ENCODE measurements around the gene CREBL2.
"Not testable (repeated sequence)": the region's sequence is repeated elsewhere in the genome, so short reads cannot be mapped to it uniquely, and the experiment has no call there.

DNA sequence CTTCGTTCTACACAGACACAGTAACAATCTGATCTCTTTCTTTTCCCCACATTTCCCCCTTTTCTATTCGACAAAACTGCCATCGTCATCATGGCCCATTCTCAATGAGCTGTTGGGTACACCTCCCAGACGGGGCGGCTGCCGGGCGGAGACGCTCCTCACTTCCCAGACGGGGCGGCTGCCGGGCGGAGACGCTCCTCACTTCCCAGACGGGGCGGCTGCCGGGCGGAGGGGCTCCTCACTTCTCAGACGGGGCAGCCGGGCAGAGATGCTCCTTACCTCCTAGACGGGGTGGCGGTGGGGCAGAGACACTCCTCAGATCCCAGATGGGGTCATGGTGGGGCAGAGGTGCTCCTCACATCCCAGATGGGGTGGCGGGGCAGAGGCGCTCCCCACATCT lies 6.4 kb downstream of the CREBL2 start:
- not testable (repeated sequence) for TF ChIP-seq CTCF (IDR thresholded peaks at IDR 0.05); JUN (CRISPR knock-in tag; IDR thresholded peaks at IDR 0.05); NFYB (CRISPR knock-in tag; conservative IDR thresholded peaks at IDR 0.05; ENCODE audit: low read depth); ATF3 (CRISPR knock-in tag; conservative IDR thresholded peaks at IDR 0.05); CREB1 (CRISPR knock-in tag; IDR thresholded peaks at IDR 0.05); FOXP1 (CRISPR knock-in tag; IDR thresholded peaks at IDR 0.05; ENCODE audit: borderline replicate concordance)
- TF ChIP-seq, protein P1, sequence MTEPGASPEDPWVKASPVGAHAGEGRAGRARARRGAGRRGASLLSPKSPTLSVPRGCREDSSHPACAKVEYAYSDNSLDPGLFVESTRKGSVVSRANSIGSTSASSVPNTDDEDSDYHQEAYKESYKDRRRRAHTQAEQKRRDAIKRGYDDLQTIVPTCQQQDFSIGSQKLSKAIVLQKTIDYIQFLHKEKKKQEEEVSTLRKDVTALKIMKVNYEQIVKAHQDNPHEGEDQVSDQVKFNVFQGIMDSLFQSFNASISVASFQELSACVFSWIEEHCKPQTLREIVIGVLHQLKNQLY (CRISPR knock-in tag; IDR thresholded peaks at IDR 0.05): not testable (repeated sequence)
- TF ChIP-seq, protein P2, sequence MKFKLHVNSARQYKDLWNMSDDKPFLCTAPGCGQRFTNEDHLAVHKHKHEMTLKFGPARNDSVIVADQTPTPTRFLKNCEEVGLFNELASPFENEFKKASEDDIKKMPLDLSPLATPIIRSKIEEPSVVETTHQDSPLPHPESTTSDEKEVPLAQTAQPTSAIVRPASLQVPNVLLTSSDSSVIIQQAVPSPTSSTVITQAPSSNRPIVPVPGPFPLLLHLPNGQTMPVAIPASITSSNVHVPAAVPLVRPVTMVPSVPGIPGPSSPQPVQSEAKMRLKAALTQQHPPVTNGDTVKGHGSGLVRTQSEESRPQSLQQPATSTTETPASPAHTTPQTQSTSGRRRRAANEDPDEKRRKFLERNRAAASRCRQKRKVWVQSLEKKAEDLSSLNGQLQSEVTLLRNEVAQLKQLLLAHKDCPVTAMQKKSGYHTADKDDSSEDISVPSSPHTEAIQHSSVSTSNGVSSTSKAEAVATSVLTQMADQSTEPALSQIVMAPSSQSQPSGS (CRISPR knock-in tag; IDR thresholded peaks at IDR 0.05; ENCODE audit: borderline replicate concordance, low read depth): not testable (repeated sequence)
- TF ChIP-seq, protein P3, sequence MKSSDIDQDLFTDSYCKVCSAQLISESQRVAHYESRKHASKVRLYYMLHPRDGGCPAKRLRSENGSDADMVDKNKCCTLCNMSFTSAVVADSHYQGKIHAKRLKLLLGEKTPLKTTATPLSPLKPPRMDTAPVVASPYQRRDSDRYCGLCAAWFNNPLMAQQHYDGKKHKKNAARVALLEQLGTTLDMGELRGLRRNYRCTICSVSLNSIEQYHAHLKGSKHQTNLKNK (CRISPR knock-in tag; IDR thresholded peaks at IDR 0.05): not testable (repeated sequence)
- TF ChIP-seq, protein P4, sequence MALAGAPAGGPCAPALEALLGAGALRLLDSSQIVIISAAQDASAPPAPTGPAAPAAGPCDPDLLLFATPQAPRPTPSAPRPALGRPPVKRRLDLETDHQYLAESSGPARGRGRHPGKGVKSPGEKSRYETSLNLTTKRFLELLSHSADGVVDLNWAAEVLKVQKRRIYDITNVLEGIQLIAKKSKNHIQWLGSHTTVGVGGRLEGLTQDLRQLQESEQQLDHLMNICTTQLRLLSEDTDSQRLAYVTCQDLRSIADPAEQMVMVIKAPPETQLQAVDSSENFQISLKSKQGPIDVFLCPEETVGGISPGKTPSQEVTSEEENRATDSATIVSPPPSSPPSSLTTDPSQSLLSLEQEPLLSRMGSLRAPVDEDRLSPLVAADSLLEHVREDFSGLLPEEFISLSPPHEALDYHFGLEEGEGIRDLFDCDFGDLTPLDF (CRISPR knock-in tag; IDR thresholded peaks at IDR 0.05): not testable (repeated sequence)
